GM18511 (cell line): Measurements from ENCODE around the gene ZFAND3.
A peak's percentile ranks its signal among the peaks of the same experiment; 100 is the strongest.
"Not testable (repeated sequence)": the region's sequence is repeated elsewhere in the genome, so short reads cannot be mapped to it uniquely, and the experiment has no call there.

Experiments used
- ATAC-seq: cut with Tn5 transposase; IDR thresholded peaks from one replicate; pipeline ENCODE4 v1.9.1; 2021; ENCODE audit warnings: mild to moderate bottlenecking, moderate library complexity; ENCODE audit not compliant: unreplicated experiment

Gene ZFAND3

DNA sequence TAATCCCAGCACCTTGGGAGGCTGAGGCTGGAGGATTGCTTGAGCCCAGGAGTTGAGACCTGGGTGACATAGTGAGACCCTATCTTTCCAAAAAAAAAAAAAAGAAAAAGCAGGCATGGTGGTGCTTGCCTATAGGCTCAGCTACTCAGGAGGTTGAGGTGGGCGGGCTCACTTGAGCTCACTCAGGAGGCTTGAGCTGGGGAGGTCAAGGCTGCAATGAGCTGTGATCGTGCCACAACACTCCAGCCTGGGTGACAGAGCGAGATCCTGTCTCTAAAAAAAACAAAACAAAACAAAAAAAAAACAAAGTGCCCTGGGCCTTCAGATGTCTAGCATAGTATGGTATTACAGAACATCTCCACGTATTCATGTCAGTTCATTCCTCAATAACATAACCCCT is 42.9 kb downstream of the ZFAND3 start:
- ATAC-seq = no peak

DNA sequence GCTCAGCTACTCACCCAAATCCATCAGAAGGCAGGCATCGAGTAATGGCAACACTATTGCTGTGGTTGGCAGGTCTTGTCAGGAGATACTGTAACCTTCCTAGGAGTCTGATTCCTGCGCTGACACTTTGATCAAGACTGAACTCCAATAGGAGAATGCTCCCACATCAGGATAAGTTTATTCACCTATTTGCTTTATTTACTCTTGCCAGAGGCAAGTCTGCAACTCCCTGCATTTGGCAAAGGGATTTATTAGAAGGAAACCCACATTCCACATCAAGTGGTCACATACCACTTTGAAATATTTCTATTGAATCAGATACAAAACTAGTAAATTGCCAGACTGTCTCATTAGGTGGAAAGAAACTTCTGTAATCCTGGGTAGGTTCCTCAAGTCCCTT is 43.5 kb downstream of the ZFAND3 start:
- ATAC-seq = no peak

DNA sequence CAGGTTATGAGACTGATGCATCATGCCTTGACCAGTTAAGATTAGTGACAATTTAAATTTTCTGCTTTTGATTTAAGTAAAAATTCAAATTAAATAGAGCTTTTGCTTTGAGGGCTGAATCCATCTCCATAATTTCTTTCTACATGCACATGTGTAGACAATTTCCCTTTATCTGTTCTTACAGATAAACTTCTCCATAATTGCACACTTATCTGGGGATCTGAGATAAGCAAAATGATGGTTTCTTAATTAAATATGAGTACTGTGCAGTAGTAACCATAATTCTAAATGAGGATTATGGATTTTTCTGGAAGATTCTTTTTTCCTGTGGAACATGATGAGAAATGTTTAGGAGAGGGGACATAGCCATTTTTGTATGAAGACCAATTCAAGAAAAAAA is 44.7 kb downstream of the ZFAND3 start:
- ATAC-seq = no peak

DNA sequence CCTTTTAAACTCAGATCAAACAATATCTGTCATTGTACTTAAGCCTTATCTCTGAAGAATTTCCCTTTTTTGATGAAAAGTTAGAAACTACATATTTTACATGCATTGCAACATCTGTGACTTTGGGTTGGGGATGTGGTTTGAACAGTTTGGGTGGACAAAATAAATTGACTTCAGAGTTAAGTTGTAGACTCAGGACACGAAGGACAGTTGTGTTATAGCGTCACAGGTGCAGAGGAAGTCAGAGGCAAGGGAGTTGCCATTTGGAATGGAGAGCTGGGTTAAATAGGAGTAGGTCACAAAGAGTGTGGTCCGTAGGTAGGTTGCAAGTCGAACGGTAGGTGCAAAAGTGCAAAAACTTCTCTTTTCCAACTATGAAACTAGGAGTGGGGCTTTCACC is 46.0 kb downstream of the ZFAND3 start:
- ATAC-seq = no peak

DNA sequence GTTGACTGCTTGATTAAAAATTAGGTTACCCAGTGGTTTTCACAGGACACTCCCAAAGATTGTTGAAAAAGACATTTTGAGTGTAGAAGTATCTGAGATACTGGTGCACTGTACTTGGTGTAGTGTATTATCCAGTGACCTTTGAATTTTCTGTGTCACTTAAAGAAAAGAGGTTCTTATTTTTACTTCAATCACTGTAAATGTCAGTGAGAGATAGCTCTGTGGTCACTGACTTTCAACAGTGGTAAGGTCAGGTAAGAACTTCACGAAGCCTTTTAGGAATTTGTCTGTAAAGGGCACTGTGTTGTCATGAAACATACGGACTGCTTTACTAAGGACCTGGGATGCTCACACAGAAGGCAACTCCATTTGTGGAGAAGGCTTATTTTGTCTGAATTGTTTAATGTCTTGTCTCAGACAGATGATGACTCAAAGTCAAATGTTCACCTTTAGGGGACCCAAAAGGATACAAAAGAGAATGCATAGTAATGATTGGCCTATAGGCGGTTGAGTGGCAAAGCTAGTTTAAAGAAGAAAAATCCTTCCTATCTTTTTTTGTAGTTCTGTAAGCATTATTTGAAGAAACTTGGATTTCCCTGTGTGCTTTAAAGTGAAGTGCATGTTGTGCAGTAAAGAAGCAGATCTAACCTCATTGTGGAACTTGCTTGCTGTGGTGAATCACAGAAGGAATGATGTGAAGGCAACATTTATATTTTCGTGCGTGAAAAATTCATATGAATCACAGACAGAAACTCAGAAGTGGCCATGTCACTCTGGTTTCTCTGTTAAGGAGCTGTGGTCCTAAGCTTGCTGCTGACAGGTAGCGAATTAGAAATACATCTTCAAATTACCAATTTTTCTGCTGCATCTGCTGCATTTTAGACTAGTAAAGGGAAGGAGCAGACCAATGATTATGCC is 47.3 kb downstream of the ZFAND3 start:
- no peak for ATAC-seq

DNA sequence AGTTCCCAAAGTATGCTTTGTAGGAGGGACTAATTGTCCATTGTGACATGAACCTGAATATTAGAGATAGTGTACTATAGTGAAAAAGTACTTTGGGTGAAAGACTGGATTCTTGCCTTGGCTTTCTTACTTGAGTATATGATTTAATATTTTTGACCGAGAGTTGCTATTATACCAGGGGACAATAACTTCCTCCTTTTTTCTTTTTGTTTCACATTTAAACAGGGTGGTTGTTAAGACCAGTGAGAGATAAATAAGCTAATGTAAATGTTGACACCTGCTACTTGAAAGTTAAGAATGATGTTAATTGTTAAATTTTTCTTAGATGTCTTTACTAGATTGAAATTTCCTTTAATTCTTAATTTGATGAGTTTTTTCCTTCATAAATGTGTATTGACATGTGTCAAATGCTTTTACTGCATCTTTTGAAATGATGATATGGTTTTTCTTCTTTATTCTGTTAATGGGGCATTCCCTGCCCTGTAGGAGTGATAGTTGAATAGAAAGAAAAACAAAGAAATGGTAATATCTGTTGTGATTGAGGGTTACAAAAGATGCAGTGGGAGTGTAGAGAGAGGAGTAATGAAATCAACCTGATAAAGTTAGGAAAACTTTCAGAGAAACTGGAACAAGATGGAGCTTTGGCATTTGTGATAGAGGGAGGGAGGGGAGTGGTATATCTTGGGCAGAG is 48.4 kb downstream of the ZFAND3 start:
- peak; percentile 64 for ATAC-seq

DNA sequence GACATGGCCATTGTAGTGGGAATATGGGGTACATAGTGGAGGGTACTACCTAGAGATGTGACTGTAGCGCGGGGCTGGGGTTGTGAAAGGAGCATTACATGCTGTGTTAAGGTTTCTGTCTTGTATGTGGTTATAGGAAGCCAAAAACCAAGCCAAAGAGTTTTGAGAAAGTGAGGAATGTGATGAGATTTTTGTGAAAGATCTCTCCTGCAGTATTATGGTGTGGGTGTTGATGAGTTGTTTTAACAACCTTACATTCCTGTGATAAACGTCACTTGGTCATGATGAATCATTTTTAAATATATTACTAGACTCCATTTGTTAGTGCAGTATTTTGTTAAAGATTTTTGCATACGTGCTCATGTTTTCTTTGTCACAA is 48.9 kb downstream of the ZFAND3 start:
- ATAC-seq = no peak

DNA sequence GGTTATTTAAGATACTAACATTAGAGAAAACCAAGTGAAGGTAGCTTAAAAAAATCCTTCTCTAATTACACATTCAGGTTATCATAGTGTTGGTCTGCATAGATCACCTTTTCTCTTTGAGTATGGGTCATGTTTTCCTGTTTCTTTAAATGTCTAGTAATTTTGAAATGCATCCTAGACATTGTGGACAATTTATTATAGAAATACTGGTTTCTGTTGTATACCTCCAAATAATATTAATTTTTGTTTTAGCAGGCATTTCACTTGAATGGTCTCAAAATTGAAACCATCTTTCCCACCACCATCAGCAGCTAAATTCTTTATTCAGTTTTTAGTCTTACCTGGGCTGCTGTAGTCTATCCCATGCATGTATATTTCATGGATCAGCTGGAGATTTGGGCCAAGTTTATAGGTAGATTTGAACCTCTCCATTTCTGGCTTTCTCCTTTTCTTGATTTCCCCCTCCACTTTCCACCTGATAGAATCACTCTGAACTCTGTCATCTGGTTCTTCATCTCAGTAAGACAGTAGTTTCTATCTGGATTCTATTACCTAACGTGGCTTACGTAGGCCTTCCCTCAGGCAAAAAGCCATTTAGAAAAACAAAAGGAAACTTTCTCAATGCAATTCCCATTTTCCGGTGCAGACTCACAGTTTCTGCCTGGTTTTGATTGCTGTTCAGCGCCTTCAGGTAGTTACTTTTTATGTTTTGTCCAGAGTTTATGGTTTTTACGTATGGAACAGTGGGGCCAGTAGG is 52.3 kb downstream of the ZFAND3 start:
- ATAC-seq = no peak

DNA sequence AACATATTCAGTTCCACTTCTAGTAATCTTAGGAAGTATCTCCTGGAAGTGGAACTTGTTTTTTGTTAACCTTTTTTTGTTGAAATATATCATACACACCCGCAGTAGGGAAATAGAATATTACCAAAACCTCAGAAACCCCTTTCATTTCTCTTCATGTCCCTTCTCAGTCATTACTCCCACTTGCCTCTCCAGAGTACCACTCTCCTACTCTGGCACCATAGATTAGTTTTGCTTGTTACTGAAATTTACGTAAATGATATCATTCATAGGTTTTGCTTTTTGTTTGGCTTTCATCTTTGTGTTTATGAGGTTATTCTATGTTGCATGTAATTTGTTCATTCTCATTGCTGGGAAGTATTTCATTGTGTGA is 52.8 kb downstream of the ZFAND3 start:
- ATAC-seq = no peak

DNA sequence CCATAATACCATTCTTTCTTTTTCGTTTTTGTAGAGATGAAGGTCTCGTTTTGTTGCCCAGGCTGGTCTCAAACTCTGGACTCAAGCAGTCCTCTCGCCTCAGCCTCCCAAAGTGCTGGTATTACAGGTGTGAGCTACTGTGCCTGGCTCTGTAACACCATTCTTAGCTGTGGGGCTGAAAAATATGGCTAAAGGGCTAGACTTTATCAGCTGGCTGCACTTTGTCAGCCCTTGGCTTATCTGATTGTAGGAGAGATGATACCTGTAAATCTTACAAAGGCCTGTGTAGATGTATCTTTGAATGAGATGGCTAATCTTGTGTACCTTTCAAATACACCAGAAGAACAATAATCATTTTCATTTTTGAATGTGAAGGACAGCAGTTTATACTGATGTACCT is 55.2 kb downstream of the ZFAND3 start:
- ATAC-seq = no peak

DNA sequence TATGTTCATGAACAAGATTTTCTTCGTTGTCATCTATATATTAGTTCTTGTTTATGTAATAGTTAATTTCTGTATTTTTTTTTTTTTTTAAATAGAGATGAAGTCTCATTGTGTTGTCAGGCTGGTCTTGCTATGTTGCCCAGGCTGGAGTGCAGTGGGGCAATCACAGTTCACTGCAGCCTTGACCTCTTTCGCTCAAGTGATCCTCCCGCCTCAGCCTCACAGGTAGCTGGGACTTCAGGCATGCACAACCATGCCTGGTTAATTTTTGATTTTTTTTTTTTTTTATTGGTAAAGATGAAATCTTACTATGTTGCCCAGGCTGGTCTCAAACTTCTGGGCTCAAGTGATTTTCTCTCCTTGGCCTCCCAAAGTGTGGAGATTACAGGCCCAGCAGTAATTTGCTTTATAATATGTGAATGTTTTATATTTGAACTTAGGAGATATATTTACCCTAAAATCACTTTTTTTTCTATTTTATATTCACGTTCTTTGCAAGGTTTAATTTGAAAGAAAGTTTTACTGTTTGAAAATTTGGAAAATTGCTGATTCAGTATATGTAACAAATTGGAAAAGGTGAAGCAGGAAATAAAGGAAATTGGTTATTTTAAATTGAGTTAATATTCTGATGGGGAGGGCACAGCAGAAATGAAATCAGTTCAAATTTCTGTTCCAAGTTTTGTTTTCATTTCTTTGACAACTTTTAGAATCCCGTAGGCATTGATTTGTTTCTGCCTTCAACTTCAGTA is 56.2 kb downstream of the ZFAND3 start:
- ATAC-seq = no peak

DNA sequence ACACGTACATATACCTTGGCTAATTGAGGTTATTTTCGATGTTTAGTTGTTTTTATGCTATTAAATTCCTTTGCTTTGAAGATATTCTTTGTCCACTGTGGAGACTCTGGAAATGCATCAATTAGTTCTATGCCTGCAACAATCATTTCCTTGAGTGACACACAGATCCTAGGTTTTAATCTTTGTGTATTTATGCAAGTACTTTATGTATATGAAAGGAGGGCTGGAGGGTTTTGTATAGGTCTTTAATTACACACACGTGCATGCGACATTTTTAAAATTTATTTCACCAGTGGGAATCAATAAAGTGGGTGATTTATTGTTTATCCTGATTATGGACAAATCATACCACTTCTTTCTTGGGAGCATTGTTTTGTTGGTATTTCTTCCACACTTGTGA is 57.3 kb downstream of the ZFAND3 start:
- no peak for ATAC-seq

DNA sequence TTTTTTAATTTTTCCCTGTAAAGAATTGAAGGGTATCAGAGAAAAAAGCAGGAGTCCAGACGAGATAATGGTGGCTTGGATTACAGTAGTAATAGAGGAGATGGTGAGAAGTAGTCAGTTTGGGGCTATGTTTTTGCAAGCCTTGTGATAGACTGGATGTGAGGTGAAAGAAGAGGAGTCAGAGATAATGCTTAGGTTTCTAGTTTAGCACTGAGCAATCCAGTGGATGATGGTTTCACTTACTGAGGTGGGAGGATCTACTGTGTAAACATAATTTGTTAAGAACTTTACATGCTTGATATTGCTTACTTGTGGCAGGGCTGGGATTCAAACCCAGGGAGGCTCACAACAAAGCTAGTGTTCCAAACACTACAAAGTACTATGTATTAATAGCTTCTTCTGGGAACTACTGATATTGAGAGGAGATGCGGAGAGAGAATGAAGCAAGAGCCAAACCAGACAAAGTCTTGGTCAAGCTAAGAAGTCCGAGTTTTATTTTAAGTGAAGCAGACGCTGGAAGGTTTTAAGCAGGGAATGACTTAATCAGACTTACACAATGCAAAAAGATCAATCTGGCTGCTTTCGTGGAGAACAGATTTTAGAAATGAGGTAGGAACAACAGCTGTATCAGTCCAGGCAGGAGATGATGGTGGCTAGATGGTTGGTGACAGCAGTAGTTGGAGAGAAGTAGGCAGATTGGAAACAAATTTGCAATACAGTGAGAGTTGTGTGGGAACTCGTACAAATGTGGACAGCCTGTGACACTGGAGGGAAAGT is 58.0 kb downstream of the ZFAND3 start:
- no peak for ATAC-seq

DNA sequence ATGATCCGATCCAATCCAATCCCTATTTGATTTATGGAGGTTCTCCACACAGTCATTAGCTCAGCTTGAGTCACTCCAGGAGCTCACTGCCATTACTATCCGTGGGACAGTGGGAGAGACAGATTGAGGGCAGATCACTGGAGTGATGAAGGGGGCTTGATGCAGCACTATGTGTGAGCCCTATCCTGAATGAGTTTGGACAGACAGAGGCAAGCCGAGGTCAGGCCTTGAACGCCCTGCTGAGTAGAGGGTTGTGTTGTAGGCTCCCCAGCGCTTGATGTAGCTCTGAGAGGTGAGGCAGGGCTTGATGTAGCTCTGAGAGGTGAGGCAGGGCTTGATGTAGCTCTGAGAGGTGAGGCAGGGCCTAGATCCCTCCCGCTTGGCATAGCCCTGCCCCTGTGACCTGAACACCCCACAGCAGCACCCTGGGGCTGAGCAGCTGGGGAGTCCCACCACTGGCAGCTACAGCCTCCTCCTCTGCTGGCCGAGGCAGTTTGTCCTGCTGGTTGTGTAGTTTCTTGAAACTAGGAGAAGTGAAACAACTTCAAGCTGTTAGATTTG is 58.7 kb downstream of the ZFAND3 start:
- ATAC-seq = no peak

DNA sequence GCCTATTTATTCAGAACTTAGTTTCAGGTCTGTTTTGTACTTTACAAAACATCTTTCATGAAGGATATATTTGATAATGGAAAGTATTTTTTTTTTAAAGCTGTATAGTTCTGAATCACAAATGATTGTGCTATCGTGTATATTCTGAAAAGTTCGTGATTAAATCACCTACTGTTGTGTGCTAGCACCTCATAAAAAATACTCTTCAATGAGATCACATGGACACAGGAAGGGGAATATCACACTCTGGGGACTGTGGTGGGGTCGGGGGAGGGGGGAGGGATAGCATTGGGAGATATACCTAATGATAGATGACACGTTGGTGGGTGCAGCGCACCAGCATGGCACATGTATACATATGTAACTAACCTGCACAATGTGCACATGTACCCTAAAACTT is 61.1 kb downstream of the ZFAND3 start:
- ATAC-seq = not testable (repeated sequence)

DNA sequence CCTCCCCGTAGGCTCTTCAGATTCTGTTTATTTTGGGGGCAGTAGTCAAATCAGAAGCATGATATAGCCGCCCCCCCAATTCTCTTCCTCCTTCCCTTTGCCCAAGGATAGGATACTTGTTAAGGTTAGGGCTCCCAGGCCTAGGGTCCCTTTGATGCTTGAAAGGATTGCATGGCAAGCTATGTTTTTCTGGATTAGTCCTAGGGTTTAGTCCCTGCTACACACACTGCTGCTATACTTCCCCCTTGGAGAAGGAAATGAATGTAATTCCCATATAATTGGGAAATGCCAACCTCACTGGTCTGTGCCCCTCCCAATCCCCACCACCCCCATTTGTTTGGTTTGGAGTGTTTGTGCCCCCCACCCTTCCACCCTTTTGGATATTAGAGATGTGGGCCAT is 62.8 kb downstream of the ZFAND3 start:
- no peak for ATAC-seq

DNA sequence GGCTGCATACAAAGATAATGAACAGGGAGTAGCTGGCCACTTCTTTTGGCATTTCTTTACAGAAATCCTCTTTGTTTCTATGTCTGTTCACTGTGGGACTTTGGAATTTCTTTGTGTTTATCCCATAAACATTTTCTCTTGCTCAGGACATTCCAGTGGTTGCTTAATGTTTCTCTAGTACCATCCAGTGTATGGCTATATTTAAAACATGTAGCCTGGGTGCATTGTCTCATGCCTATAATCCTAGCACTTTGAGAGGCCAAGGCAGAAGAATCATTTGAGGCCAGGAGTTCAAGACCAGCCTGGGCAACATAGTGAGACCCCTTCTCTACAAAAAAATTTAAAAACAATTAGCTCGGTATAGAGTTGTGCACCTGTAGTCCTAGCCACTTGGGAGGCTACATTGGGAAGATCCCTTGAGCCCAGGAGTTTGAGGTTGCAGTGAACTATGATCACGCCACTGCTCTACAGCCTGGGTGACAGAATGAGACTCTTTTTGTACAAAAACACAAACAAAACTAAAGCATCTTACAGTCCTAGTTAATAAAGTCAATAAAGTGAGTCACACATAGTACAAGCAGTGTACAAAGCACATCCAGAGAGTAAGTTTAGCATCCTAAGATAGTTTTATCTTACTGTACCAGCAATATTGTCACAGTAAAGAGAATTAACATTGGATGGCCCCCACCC is 63.3 kb downstream of the ZFAND3 start:
- no peak for ATAC-seq

DNA sequence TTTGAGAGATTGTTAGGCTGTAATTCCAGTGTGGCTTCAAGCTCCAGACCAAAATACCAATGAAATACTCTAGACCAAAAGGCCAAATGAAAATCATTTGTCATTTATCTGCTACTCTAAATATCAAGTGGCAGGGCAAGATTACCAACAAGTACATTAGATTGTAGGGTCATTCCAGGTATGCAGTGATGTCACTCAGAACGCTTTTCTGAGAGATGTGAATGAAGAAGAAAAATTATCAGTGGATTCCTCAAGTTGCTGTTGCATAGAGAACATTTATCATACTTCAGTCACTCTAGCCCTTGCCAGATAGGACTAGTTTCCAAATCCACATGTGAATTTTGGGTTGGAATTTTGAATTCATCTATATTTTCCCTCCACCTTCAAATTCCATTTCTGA is 65.0 kb downstream of the ZFAND3 start:
- no peak for ATAC-seq

DNA sequence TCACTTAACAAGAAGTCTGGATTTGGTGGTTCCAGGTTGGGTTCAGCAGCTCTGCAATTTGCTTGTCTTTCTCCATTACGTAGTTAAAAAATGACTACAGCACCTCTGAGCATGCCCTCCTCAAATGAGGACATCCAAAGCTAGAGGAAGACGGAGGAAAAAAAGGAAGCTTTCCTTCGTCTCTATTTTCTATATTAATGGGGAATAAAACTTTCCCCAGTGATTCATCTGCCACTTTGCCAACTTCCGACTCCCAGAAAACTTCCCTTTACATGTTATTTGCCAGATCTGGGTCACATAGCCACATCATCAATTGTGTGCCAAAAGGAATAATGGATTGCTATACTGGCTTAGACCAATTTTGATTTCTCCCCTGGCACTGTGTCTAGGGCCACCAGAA is 69.5 kb downstream of the ZFAND3 start:
- ATAC-seq = no peak
